B cell (primary cell): ENCODE measurements around the gene MYO19.

Experiments
- EZH2 ChIP-seq: IDR thresholded peaks from 2 replicates; pipeline ENCODE4 v1.6.1; 2012; ENCODE audit warnings: borderline replicate concordance, low read depth, mild to moderate bottlenecking, moderate library complexity, low read length; ENCODE audit not compliant: insufficient read depth, poor library complexity, severe bottlenecking
- TF ChIP-seq, protein P1 (sequence below): fragments of 200-600 bp; IDR thresholded peaks from one replicate; pipeline ENCODE4 v1.8.0; 2022; ENCODE audit warnings: antibody characterized with exemption, mild to moderate bottlenecking

DNA sequence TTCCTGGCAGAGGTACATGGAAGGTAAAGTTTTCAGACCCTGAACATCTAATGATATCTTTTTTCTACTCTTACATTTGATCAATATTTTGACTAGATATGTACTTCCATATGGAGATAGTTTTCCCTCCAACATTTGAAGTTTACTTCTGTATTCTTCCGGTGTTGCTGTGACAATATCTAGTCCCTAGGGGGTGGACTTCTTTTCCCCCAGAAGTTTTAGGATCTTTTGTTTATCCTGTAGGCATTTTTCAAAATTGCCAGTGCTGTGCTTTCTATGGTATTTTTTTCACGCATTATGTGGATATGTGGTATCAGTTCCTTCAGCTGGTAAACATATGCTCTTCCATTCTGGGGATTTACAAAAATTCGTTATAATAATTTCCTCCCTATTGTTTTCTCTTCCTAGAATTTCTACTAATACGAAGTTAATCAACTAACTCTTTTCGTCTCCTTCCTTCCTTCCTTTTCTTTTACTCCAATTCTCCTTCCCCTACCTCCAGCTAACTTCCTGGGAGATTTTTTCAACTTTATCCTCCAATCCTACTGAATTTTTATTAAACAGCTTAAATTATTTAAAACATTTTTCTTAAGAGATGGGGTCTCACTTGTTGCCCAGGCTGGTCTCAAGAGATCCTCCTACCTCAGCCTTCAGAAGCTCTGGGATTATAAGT is 74.3 kb downstream of the MYO19 start:
- TF ChIP-seq, protein P1, sequence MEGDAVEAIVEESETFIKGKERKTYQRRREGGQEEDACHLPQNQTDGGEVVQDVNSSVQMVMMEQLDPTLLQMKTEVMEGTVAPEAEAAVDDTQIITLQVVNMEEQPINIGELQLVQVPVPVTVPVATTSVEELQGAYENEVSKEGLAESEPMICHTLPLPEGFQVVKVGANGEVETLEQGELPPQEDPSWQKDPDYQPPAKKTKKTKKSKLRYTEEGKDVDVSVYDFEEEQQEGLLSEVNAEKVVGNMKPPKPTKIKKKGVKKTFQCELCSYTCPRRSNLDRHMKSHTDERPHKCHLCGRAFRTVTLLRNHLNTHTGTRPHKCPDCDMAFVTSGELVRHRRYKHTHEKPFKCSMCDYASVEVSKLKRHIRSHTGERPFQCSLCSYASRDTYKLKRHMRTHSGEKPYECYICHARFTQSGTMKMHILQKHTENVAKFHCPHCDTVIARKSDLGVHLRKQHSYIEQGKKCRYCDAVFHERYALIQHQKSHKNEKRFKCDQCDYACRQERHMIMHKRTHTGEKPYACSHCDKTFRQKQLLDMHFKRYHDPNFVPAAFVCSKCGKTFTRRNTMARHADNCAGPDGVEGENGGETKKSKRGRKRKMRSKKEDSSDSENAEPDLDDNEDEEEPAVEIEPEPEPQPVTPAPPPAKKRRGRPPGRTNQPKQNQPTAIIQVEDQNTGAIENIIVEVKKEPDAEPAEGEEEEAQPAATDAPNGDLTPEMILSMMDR = no peak
- TF ChIP-seq EZH2 = no peak
